ENCODE measurements around the gene GJB2. TPM values are rescaled to one million over a fixed set of nuclear protein-coding genes. Genes with fewer than 3 reads are reported as not detected.

The GJB2 gene
- 2.9 and 3.7 TPM in 2 replicates for total RNA-seq

GRCh38 chr13:20192836-20193161, at the start of gene GJB2:
GJB2 (minus strand) TSS chr13:20192938; CDS start chr13:20189581, 3,357 bp downstream.
- intact Hi-C loops (cut with micrococcal nuclease), result no loop called here

- intact Hi-C loops (cut with micrococcal nuclease), result no loop called here
Measured at GRCh38 chr13:20241593-20241992, 48.9 kb upstream of the GJB2 start.

- intact Hi-C loops (cut with micrococcal nuclease), result no loop called here
Measured at GRCh38 chr13:20239748-20240147, 47.0 kb upstream of the GJB2 start.

- intact Hi-C loops (cut with micrococcal nuclease), result no loop called here
Measured at GRCh38 chr13:20232556-20233277, 40.0 kb upstream of the GJB2 start.

GRCh38 chr13:20231839-20232555, 39.3 kb upstream of the GJB2 start, which contains the start of gene GJB6:
GJB6 (minus strand) TSS chr13:20232319; CDS start chr13:20223480, 8,839 bp downstream.
- intact Hi-C loops (cut with micrococcal nuclease), result no loop called here

GRCh38 chr13:20230913-20231838, 38.4 kb upstream of the GJB2 start:
- intact Hi-C loops (cut with micrococcal nuclease), result no loop called here

GRCh38 chr13:20227730-20228129, 35.0 kb upstream of the GJB2 start:
- intact Hi-C loops (cut with micrococcal nuclease), result no loop called here

- intact Hi-C loops (cut with micrococcal nuclease), result no loop called here
Measured at GRCh38 chr13:20227288-20227687, 34.5 kb upstream of the GJB2 start.

GRCh38 chr13:20222553-20222952, 29.8 kb upstream of the GJB2 start:
- intact Hi-C loops (cut with micrococcal nuclease), result no loop called here

GRCh38 chr13:20221772-20222171, 29.0 kb upstream of the GJB2 start:
- intact Hi-C loops (cut with micrococcal nuclease), result no loop called here

GRCh38 chr13:20219577-20219976, 26.8 kb upstream of the GJB2 start:
- intact Hi-C loops (cut with micrococcal nuclease), result no loop called here

- intact Hi-C loops (cut with micrococcal nuclease), result no loop called here
Measured at GRCh38 chr13:20217168-20217567, 24.4 kb upstream of the GJB2 start.

GRCh38 chr13:20209948-20210347, 17.2 kb upstream of the GJB2 start:
- intact Hi-C loops (cut with micrococcal nuclease), result no loop called here

- intact Hi-C loops (cut with micrococcal nuclease), result no loop called here
Measured at GRCh38 chr13:20206698-20207235, 14.0 kb upstream of the GJB2 start.

GRCh38 chr13:20206065-20206697, 13.4 kb upstream of the GJB2 start:
- intact Hi-C loops (cut with micrococcal nuclease), result no loop called here

- intact Hi-C loops (cut with micrococcal nuclease), result loop anchor here (5.0 kb wide), 1 partner anchor 504 kb away; the partner anchor contains the start of gene IL17D
Measured at GRCh38 chr13:20198781-20199180, 6.0 kb upstream of the GJB2 start.

GRCh38 chr13:20197361-20197834, 4.7 kb upstream of the GJB2 start:
- intact Hi-C loops (cut with micrococcal nuclease), result loop anchor here (1.0 to 5.0 kb wide), 2 partner anchors 292 to 505 kb away; partner anchors contain the start of gene IL17D

GRCh38 chr13:20195801-20196200, 3.1 kb upstream of the GJB2 start:
- intact Hi-C loops (cut with micrococcal nuclease), result loop anchor here (5.0 kb wide), 1 partner anchor 506 kb away; the partner anchor contains the start of gene IL17D

- intact Hi-C loops (cut with micrococcal nuclease), result no loop called here
Measured at GRCh38 chr13:20193907-20194631, 1.3 kb upstream of the GJB2 start.

All from T-helper 2 cell treated with Interferon-gamma antibody and Interleukin-4, amounts not matched to agents 100 ng/mL and 5 ng/mL, for 36 hours (primary cell).